Astrocyte of the spinal cord (primary cell): ENCODE measurements around the gene SBNO2.

Experiments used
- DNase-seq: peaks from one replicate; pipeline ENCODE4 v3.0.0; 2011; ENCODE audit warnings: low read depth, low spot score
- H3K4me3 ChIP-seq: 2 replicates; pipeline ENCODE4 v1.5.1; 2011; ENCODE audit warnings: low read depth, mild to moderate bottlenecking, low read length, moderate library complexity
- in situ Hi-C: cut with HindIII; loops from 2 replicates; pipeline ENCODE4 v1.10.0; 2017; ENCODE audit warnings: low sequenced_read_pairs
- TF ChIP-seq, protein P1 (sequence below): IDR thresholded peaks from 2 replicates; pipeline ENCODE4 v1.5.1; 2012; ENCODE audit warnings: low read depth, mild to moderate bottlenecking, low read length, inconsistent platforms

The SBNO2 gene

DNA sequence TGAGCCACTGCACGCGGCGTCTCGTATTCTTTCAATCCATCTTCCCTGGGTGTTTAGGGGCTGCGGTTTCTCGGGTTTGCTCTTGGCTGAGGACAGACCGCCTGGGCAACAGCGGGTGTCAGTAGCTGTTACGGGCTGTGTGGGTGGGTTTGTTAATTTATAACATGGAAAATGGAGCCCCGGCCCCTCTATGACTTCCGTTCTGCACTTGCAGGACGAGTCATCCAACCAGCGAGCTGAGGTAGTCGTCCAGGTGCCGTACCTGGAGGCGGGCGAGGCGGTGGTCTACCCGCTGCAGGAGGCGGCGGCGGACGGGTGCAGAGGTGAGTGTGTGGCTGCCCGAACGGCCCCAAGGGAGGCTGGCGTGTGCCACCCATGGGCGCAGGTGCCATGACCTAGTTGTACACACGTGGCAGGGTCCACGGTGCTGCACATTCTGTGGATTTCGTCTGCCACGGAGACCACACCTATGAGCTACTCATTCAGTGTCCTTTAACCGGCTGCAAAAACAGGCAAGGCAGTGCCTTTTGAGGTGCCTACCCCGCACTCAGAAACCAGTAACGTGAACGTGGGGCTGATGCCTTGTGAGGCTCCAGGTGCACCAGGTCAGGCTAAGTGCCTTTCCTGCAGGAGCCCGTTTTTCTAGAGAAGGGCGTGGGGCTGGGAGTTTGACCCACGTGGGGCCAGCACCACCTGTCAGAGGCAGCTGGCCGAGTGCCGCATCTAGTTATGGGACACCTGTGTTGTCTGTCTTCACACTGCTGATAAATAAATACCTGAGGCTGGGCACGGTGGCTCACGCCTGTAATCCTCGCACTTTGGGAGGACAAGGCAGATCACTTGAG, 89.8 kb downstream of the SBNO2 start:
- no peak overlapping the region for H3K4me3 ChIP-seq
- TF ChIP-seq, protein P1, sequence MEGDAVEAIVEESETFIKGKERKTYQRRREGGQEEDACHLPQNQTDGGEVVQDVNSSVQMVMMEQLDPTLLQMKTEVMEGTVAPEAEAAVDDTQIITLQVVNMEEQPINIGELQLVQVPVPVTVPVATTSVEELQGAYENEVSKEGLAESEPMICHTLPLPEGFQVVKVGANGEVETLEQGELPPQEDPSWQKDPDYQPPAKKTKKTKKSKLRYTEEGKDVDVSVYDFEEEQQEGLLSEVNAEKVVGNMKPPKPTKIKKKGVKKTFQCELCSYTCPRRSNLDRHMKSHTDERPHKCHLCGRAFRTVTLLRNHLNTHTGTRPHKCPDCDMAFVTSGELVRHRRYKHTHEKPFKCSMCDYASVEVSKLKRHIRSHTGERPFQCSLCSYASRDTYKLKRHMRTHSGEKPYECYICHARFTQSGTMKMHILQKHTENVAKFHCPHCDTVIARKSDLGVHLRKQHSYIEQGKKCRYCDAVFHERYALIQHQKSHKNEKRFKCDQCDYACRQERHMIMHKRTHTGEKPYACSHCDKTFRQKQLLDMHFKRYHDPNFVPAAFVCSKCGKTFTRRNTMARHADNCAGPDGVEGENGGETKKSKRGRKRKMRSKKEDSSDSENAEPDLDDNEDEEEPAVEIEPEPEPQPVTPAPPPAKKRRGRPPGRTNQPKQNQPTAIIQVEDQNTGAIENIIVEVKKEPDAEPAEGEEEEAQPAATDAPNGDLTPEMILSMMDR = no peak
- no peak for DNase-seq
- in situ Hi-C loops = no loop called here

DNA sequence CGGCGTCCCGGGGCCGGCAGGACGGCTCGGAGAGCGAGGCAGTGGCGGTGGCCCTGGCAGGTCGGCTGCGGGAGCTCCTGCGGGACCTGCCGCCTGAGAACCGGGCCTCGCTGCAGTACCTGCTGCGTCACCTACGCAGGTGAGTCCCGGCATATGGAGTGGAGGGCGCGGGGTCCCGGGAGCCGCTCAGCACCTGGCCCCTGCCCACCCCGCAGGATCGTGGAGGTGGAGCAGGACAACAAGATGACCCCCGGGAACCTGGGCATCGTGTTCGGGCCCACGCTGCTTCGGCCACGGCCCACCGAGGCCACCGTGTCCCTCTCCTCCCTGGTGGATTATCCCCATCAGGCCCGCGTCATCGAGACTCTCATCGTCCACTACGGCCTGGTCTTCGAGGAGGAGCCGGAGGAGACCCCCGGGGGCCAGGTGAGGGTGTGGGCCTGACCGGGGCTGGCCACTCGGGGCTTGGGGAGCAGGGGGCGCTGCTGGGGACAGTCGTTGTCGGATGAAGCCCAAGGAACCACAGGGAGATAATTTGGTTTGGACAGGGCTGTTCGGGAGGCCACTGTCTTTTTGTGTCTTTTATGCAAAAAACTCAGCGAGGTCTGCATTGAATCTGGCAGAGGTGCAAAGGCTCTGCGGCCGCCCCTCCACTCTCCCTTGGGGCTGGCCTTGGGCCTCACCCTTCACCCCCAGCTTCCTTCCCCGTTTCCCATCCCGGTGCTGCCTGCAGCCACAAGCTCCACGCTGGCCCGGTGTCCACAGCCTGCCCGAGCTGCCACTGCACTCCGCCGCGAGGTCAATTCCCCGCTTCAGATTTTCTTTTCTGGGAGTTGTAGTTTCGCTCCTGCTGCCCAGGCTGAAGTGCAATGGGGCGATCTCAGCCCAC, 90.9 kb downstream of the SBNO2 start:
- no peak overlapping the region for H3K4me3 ChIP-seq
- TF ChIP-seq, protein P1 = no peak
- in situ Hi-C loops = no loop called here
- no peak for DNase-seq

DNA sequence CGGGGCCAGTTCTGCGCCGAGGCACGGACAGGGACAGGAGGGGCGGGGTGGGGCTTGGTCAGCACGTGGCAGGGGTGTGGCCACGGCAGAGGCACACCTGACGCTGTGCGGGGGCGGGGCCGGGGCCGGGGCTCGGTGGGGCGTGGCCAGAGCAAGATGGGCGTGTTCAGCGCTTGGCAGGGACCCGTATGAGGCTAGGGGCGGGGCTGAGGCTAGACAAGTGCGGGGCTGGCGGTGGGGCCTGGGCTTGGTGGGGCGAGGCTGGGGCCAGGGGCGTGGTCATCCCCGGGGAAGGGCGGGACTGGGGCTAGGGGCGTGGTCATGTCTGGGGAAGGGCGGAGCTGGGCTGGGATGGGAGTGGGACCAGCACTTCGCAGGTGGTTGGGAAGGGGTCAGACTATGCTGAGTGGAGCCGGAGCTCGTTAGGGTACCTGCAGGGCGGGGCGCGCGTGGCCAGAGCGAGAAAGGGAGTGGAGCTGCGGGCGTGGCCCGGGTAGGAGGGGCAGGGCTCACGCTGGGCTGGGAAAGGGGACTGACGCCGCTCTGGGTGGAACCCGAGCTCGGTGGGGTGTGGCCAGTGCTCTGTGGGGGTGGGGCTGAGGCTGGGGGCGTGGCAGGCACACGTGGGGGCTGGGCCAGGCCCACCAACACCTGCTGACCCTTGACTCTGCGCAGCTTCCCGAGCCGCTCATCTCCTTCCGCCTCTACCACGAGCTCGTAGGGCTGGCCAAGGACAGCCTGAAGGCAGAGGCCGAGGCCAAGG, 91.7 kb downstream of the SBNO2 start:
- peak; percentile 28 for DNase-seq
- in situ Hi-C loops = no loop called here
- peak overlapping the region; percentile 18 for H3K4me3 ChIP-seq
- TF ChIP-seq, protein P1 = no peak

- H3K4me3 ChIP-seq = no peak overlapping the region
- in situ Hi-C loops = no loop called here
- no peak for DNase-seq
- TF ChIP-seq, protein P1 = no peak
Measured at GRCh38 chr19:1081301-1082164, 92.5 kb downstream of the SBNO2 start.

- TF ChIP-seq, protein P1 = no peak
- no peak for DNase-seq
- in situ Hi-C loops = no loop called here
- no peak overlapping the region for H3K4me3 ChIP-seq
Measured at GRCh38 chr19:1080360-1081161, 93.5 kb downstream of the SBNO2 start.
